Activated naive CD8-positive, alpha-beta T cell treated with anti-CD3 and anti-CD28 coated beads, Interleukin-2, amount 50 U/mL, for 16 hours (primary cell): ENCODE measurements around the gene FOXO3.

ENCODE experiments used
- DNase-seq: peaks from one replicate; pipeline ENCODE4 v3.0.0-alpha.2; 2020; ENCODE audit warnings: low read depth, low spot score

The FOXO3 gene

GRCh38 chr6:108574457-108575141 is 13.9 kb downstream of the FOXO3 start:
- DNase-seq = no peak

GRCh38 chr6:108575905-108576494 is 15.3 kb downstream of the FOXO3 start:
- DNase-seq = no peak

- DNase-seq = no peak
These were observed 16.0 kb downstream of the FOXO3 start for GRCh38 chr6:108576709-108577108.

GRCh38 chr6:108578166-108578565 is 17.4 kb downstream of the FOXO3 start:
- no peak for DNase-seq

- DNase-seq = no peak
These were observed 18.0 kb downstream of the FOXO3 start for GRCh38 chr6:108578595-108579327.

- DNase-seq = no peak
These were observed 18.6 kb downstream of the FOXO3 start for GRCh38 chr6:108579328-108579721.

GRCh38 chr6:108580646-108581045 is 19.9 kb downstream of the FOXO3 start:
- DNase-seq = no peak

GRCh38 chr6:108581237-108581931 is 20.7 kb downstream of the FOXO3 start:
- DNase-seq = no peak

- no peak for DNase-seq
These were observed 21.3 kb downstream of the FOXO3 start for GRCh38 chr6:108581932-108582475.

GRCh38 chr6:108582618-108583017 is 21.9 kb downstream of the FOXO3 start:
- DNase-seq = no peak

- DNase-seq = no peak
These were observed 23.6 kb downstream of the FOXO3 start for GRCh38 chr6:108584323-108584722.

- DNase-seq = no peak
These were observed 24.6 kb downstream of the FOXO3 start for GRCh38 chr6:108585359-108585758.

- no peak for DNase-seq
These were observed 25.3 kb downstream of the FOXO3 start for GRCh38 chr6:108585921-108586536.

GRCh38 chr6:108587258-108588059 is 26.7 kb downstream of the FOXO3 start:
- no peak for DNase-seq

GRCh38 chr6:108588586-108588985 is 27.9 kb downstream of the FOXO3 start:
- no peak for DNase-seq

GRCh38 chr6:108589244-108589791 is 28.6 kb downstream of the FOXO3 start:
- DNase-seq = no peak

GRCh38 chr6:108591040-108591816 is 30.5 kb downstream of the FOXO3 start:
- no peak for DNase-seq

GRCh38 chr6:108592371-108593337 is 31.9 kb downstream of the FOXO3 start:
- DNase-seq = no peak
